NB4 (cell line): Measurements from ENCODE around the gene ID1.

Experiments
- POLR2A ChIP-seq: IDR thresholded peaks from 2 replicates; pipeline ENCODE4 v1.6.1; 2011; ENCODE audit warnings: mild to moderate bottlenecking; ENCODE audit not compliant: insufficient read length; ENCODE audit errors: extremely low read depth
- TF ChIP-seq, protein P1 (sequence below): IDR thresholded peaks from 2 replicates; pipeline ENCODE4 v1.6.1; 2011; ENCODE audit warnings: low read depth, low read length

GRCh38 chr20:31642837-31643236 is 37.7 kb downstream of the ID1 start:
- no peak for TF ChIP-seq POLR2A
- TF ChIP-seq, protein P1, sequence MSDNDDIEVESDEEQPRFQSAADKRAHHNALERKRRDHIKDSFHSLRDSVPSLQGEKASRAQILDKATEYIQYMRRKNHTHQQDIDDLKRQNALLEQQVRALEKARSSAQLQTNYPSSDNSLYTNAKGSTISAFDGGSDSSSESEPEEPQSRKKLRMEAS, result no peak
